ENCODE data around the gene CD300LB. TPM values are rescaled to one million over a fixed set of nuclear protein-coding genes. Genes with fewer than 3 reads are reported as not detected.

The CD300LB gene
- total and polyA plus RNA-seq, 2 experiments from 2014 or later, result not detected

DNA sequence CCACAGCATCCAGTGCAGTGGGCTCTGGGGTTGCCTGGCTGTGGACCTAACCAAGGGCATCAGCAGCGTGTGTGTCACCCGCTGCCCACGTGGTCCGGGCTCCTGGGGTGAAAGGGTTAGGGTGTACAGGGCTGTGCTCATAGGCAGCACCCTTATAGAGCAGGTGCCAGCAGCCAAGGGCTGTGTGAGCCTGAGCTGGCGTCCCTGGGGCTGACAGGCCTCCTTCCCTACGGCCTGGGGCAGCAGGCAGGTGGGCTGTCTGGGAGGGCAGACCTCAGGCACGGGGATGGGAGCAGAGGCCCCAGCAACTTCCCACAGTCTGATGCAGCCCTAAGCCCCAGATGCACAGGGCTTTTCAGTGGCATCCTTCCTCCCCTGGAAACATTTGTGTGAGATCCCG lies 51.0 kb downstream of the CD300LB start:
- H3K9ac ChIP-seq, result no peak overlapping the region
- H3K79me2 ChIP-seq (ENCODE audit: insufficient read depth), result no peaks in the 10 kb centered on the region
- H3K4me2 ChIP-seq (ENCODE audit: unreplicated experiment), result no peak overlapping the region
- H3K4me3 ChIP-seq, result no peak overlapping the region
- H3F3A ChIP-seq (ENCODE audit: insufficient read depth), result no peaks in the 10 kb centered on the region
- TF ChIP-seq EZH2 (IDR thresholded peaks at IDR 0.05; ENCODE audit: insufficient read depth, poor library complexity, severe bottlenecking) (no peak), EZH2phosphoT487 (IDR thresholded peaks at IDR 0.05; ENCODE audit: insufficient read depth, low read depth) (no peak)
- WGBS, 2 experiments (ENCODE audit: low coverage in 1 of 2, low lambda C conversion rate in 2 of 2, missing lambda C conversion rate in 2 of 2), result 74% methylated on average over 8 of the region's 8 CpGs
- H3K27me3 ChIP-seq (replicated peaks; ENCODE audit: insufficient read depth), result no peaks in the 10 kb centered on the region; the same call in 1 of the 2 replicates
- no peak overlapping the region for H3K27ac ChIP-seq
- no peaks in the 10 kb centered on the region for H3K9me3 ChIP-seq (ENCODE audit: low read depth)
- no peaks in the 10 kb centered on the region for H3K9me2 ChIP-seq (ENCODE audit: insufficient read depth)
- peaks cover 9% of the 10 kb centered on the region; the same call in 1 of the 2 replicates for H3K4me1 ChIP-seq (ENCODE audit: insufficient read depth)
- DNase-seq, result no peak
- H4K20me1 ChIP-seq (ENCODE audit: insufficient read depth), result no peaks in the 10 kb centered on the region
- no peaks in the 10 kb centered on the region for H3K36me3 ChIP-seq (ENCODE audit: low read depth)
- in situ Hi-C loops (cut with MboI), result no loop called here
- H2AFZ ChIP-seq, result no peak overlapping the region

DNA sequence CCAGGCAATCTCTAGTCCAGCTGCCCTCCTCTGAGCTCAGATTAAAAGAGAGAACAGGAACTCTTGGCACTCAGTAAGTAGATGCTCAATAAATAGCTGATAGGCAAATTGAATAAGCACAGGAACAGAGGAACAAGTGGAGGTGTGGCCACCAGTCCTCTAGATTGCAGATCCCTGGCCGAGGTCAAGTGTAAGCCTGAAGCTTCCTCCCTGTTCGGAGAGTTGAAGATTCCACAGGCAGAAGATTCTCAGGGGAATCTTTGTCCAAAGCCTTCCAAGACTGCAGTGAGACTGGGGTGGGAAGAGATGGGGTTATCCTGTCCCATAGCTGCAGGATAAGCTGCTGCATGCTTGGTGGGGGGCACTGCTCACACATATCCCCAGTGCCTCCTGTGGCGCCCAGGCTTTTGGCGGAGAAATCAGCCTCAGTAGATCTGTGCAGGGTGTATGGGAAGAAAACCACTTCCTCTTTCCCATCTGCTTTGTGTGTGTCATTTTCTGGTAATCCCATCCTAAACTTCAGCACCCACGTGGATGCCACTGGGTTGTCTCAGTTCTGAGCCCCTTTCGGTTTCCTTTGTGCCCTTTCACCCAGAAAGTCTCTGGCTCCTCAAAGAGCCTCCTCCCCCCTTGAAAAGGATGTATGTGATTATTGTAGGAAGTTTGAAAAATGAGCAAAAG lies 52.7 kb downstream of the CD300LB start:
- Histone ChIP-seq H3K4me2 (ENCODE audit: unreplicated experiment) (peak overlapping the region; percentile 20), H3K27ac (no peak overlapping the region), H3K9me2 (ENCODE audit: insufficient read depth) (no peaks in the 10 kb centered on the region), H2AFZ (peak overlapping the region; percentile 31), H3K79me2 (ENCODE audit: insufficient read depth) (no peaks in the 10 kb centered on the region), H3K27me3 (replicated peaks; ENCODE audit: insufficient read depth) (no peaks in the 10 kb centered on the region; the same call in 1 of the 2 replicates), H3K36me3 (ENCODE audit: low read depth) (no peaks in the 10 kb centered on the region), H3F3A (ENCODE audit: insufficient read depth) (no peaks in the 10 kb centered on the region), H3K9ac (no peak overlapping the region), H3K9me3 (ENCODE audit: low read depth) (no peaks in the 10 kb centered on the region), H3K4me3 (peak overlapping the region; percentile 8; the same call in 1 of the 2 replicates), H4K20me1 (ENCODE audit: insufficient read depth) (no peaks in the 10 kb centered on the region), H3K4me1 (ENCODE audit: insufficient read depth) (peaks cover 9% of the 10 kb centered on the region; the same call in 1 of the 2 replicates)
- in situ Hi-C loops (cut with MboI), result no loop called here
- no peak for TF ChIP-seq EZH2phosphoT487 (IDR thresholded peaks at IDR 0.05; ENCODE audit: insufficient read depth, low read depth)
- no peak for TF ChIP-seq EZH2 (IDR thresholded peaks at IDR 0.05; ENCODE audit: insufficient read depth, poor library complexity, severe bottlenecking)
- WGBS, 2 experiments (ENCODE audit: low coverage in 1 of 2, low lambda C conversion rate in 2 of 2, missing lambda C conversion rate in 2 of 2), result 10 to 24% methylated on average over 6 of the region's 6 CpGs
- DNase-seq, result peak; percentile 52

DNA sequence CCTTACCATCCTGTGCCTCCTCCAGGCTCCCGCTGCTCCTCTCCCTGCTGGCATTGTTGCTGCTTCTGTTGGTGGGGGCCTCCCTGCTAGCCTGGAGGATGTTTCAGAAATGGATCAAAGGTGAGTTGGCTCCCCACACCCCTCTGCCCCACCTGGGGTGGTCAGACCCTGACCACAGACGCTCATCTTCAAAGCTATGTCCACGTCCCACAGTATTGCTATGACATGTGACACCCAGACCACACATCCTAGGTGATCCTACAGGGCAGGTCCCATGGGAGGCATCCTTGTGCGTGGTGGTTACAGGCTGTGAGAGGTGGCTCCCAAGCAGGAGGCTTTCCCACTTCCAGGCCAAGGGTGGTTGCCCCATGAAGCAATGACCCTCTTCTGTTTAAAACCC lies 53.9 kb downstream of the CD300LB start:
- DNase-seq, result no peak
- peaks cover 9% of the 10 kb centered on the region; the same call in 1 of the 2 replicates for H3K4me1 ChIP-seq (ENCODE audit: insufficient read depth)
- H3F3A ChIP-seq (ENCODE audit: insufficient read depth), result no peaks in the 10 kb centered on the region
- H3K9me2 ChIP-seq (ENCODE audit: insufficient read depth), result no peaks in the 10 kb centered on the region
- no peak overlapping the region for H3K9ac ChIP-seq
- H3K27me3 ChIP-seq (replicated peaks; ENCODE audit: insufficient read depth), result no peaks in the 10 kb centered on the region
- H3K27ac ChIP-seq, result no peak overlapping the region
- H3K4me3 ChIP-seq, result no peak overlapping the region
- H2AFZ ChIP-seq, result no peak overlapping the region
- H3K79me2 ChIP-seq (ENCODE audit: insufficient read depth), result no peaks in the 10 kb centered on the region
- 78 to 80% methylated on average over 4 of the region's 4 CpGs for WGBS, 2 experiments (ENCODE audit: low coverage in 1 of 2, low lambda C conversion rate in 2 of 2, missing lambda C conversion rate in 2 of 2)
- no peak for TF ChIP-seq EZH2phosphoT487 (IDR thresholded peaks at IDR 0.05; ENCODE audit: insufficient read depth, low read depth)
- in situ Hi-C loops (cut with MboI), result no loop called here
- H3K36me3 ChIP-seq (ENCODE audit: low read depth), result no peaks in the 10 kb centered on the region
- no peaks in the 10 kb centered on the region for H4K20me1 ChIP-seq (ENCODE audit: insufficient read depth)
- H3K9me3 ChIP-seq (ENCODE audit: low read depth), result no peaks in the 10 kb centered on the region
- no peak overlapping the region for H3K4me2 ChIP-seq (ENCODE audit: unreplicated experiment)

DNA sequence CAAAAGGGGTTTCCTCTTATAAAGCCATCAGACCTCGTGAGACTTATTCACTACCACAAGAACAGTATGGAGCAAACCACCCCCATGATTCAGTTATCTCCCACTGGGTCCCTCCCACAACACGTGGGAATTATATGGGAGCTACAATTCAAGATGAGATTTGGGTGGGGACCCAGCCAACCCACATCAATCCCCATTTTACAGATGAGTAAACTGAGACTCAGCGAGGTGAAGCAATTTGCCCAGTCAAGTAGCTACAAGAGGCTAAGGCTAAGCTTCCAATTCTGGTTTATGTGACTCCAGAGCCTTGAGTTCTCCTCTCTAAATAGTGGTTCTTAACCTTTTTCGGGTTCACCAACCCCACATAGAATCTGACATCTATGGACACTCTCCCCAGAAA lies 56.1 kb downstream of the CD300LB start:
- no peaks in the 10 kb centered on the region for H3K36me3 ChIP-seq (ENCODE audit: low read depth)
- no peak overlapping the region for H2AFZ ChIP-seq
- in situ Hi-C loops (cut with MboI), result no loop called here
- no peak overlapping the region for H3K4me3 ChIP-seq
- H3K4me2 ChIP-seq (ENCODE audit: unreplicated experiment), result no peak overlapping the region
- H3F3A ChIP-seq (ENCODE audit: insufficient read depth), result no peaks in the 10 kb centered on the region
- H3K4me1 ChIP-seq (ENCODE audit: insufficient read depth), result peaks cover 9% of the 10 kb centered on the region; the same call in 1 of the 2 replicates
- no peak for TF ChIP-seq EZH2 (IDR thresholded peaks at IDR 0.05; ENCODE audit: insufficient read depth, poor library complexity, severe bottlenecking)
- TF ChIP-seq EZH2phosphoT487 (IDR thresholded peaks at IDR 0.05; ENCODE audit: insufficient read depth, low read depth), result no peak
- no peaks in the 10 kb centered on the region for H3K9me3 ChIP-seq (ENCODE audit: low read depth)
- no peaks in the 10 kb centered on the region for H4K20me1 ChIP-seq (ENCODE audit: insufficient read depth)
- no peak overlapping the region for H3K9ac ChIP-seq
- H3K79me2 ChIP-seq (ENCODE audit: insufficient read depth), result no peaks in the 10 kb centered on the region
- DNase-seq, result no peak
- 65 to 70% methylated on average over 4 of the region's 4 CpGs for WGBS, 2 experiments (ENCODE audit: low coverage in 1 of 2, low lambda C conversion rate in 2 of 2, missing lambda C conversion rate in 2 of 2)
- no peaks in the 10 kb centered on the region for H3K9me2 ChIP-seq (ENCODE audit: insufficient read depth)
- no peak overlapping the region for H3K27ac ChIP-seq
- H3K27me3 ChIP-seq (replicated peaks; ENCODE audit: insufficient read depth), result no peaks in the 10 kb centered on the region
